GM19467 (cell line): ENCODE results near the gene SFMBT2.

ENCODE experiments used
- ATAC-seq: cut with Tn5 transposase; IDR thresholded peaks from one replicate; pipeline ENCODE4 v1.9.1; 2021; ENCODE audit warnings: mild to moderate bottlenecking, moderate library complexity; ENCODE audit not compliant: unreplicated experiment

Gene SFMBT2

DNA sequence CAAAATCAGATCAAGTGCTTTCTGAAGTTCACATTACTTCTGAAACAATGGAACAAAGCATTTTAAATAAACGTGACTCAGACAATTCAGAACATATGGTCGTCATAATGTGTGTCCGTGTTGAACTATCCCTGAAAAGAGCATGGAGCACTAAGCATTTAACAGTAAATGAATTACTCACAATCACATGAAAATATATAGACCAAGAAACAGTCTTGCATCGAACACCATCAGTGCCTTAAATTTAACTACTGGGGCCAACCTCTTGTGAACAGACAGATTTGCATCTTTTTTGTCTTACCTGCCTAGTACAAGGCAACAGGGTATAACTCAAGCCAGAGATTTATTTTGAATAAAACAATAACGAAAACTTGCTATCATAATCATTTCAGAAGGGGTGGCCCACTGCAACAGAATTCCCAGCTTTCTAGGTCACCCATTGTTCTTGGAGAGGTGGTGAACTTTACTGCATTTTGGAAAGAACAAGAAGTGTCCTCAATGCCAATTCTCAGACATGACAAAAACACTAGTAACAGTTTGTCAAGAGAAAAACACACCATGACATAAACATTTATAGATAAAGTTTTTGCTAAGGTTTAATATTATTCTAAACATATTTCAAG, 293.5 kb downstream of the SFMBT2 start:
- no peak for ATAC-seq

- ATAC-seq: no peak
Measured at GRCh38 chr10:7111561-7111960, 299.3 kb downstream of the SFMBT2 start.

DNA sequence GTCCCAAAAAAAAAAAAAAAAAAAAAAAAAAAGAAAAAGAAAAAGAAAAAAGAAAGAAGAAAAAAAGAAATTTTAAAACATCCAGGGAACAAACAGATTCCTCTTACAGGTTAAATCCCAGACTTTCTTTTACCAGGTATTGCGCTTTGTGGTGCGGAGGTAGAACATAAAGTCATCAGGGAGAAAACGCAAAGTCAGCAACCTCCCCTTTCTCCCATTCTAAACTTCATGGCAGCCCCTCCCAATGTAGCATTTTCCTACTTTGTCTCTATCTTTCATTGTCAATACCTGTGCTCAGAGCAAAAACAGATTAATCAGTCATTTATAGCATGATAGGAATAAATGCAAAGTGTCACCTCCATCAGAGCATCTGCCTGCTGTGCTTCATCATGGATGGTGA, 299.7 kb downstream of the SFMBT2 start:
- no peak for ATAC-seq
